PC-3 (cell line): Measurements from ENCODE around the gene RPL39L. TPM values are rescaled to one million over a fixed set of nuclear protein-coding genes. Genes with fewer than 3 reads are reported as not detected.

Source experiments
- ATAC-seq: fragments of 200-7000 bp; cut with Tn5 transposase; 2 replicates; pipeline ENCODE4 v1.9.1; 2020; ENCODE audit warnings: mild to moderate bottlenecking, moderate library complexity
- BruUV-seq: library from RNA; stranded (reverse); fragments of 400-500 nt; replicated peaks from 2 replicates; lab custom pipeline; 2021; lab: Mats Ljungman, UMichigan
- CTCF ChIA-PET: fragments of 300-600 bp; sonication (Branson Sonifier 250); formaldehyde crosslinking; loops from one replicate; lab custom pipeline; 2022; ENCODE audit warnings: antibody characterized with exemption; lab: Charles Lee
- POLR2A ChIA-PET: fragments of 300-600 bp; sonication (Branson Sonifier 250); formaldehyde crosslinking; loops from one replicate; lab custom pipeline; 2022; ENCODE audit warnings: antibody characterized with exemption; ENCODE audit not compliant: unreplicated experiment; lab: Charles Lee
- DNase-seq: peaks from one replicate; pipeline ENCODE4 v3.0.0-alpha.2; 2015
- H2AFZ ChIP-seq: fragments of 300-600 bp; sonication (generic); 2 replicates; pipeline ENCODE4 v1.6.0; 2016; ENCODE audit warnings: antibody characterized with exemption, low read length
- H3F3A ChIP-seq: fragments of 300-600 bp; sonication (generic); one replicate; pipeline ENCODE4 v1.6.0; 2017; ENCODE audit warnings: antibody characterized with exemption, low read length, control low read depth, mild to moderate bottlenecking; ENCODE audit not compliant: unreplicated experiment
- H3K27ac ChIP-seq: fragments of 300-600 bp; sonication (generic); 2 replicates; pipeline ENCODE4 v1.5.1; 2016; ENCODE audit warnings: mild to moderate bottlenecking, low read length
- H3K27me3 ChIP-seq: fragments of 300-600 bp; sonication (generic); 2 replicates; pipeline ENCODE4 v1.6.1; 2016; ENCODE audit warnings: low read length, mixed read lengths
- H3K36me3 ChIP-seq: fragments of 300-600 bp; sonication (generic); 2 replicates; pipeline ENCODE4 v1.6.1; 2016; ENCODE audit warnings: low read depth, mixed run types, low read length, mixed read lengths
- H3K4me1 ChIP-seq: fragments of 300-600 bp; sonication (generic); 2 replicates; pipeline ENCODE4 v1.5.1; 2016; ENCODE audit warnings: low read length; ENCODE audit not compliant: insufficient read depth
- H3K4me2 ChIP-seq: fragments of 300-600 bp; sonication (generic); 2 replicates; pipeline ENCODE4 v1.6.0; 2016; ENCODE audit warnings: low read length
- H3K4me3 ChIP-seq: fragments of 300-600 bp; sonication (generic); 2 replicates; pipeline ENCODE4 v1.5.1; 2016; ENCODE audit warnings: mild to moderate bottlenecking, low read length, mixed read lengths
- H3K79me2 ChIP-seq: fragments of 300-600 bp; sonication (generic); 2 replicates; pipeline ENCODE4 v1.6.1; 2017; ENCODE audit warnings: low read length, mixed read lengths
- H3K9ac ChIP-seq: fragments of 300-600 bp; sonication (generic); 2 replicates; pipeline ENCODE4 v1.6.0; 2016; ENCODE audit warnings: mild to moderate bottlenecking, low read length
- H3K9me2 ChIP-seq: fragments of 300-600 bp; sonication (generic); replicated peaks from 2 replicates; pipeline ENCODE4 v1.6.1; 2016; ENCODE audit warnings: mixed run types, low read length, mixed read lengths
- H3K9me3 ChIP-seq: fragments of 300-600 bp; sonication (generic); 2 replicates; pipeline ENCODE4 v1.6.1; 2016; ENCODE audit warnings: low read length, mixed read lengths
- H4K20me1 ChIP-seq: fragments of 300-600 bp; sonication (generic); 2 replicates; pipeline ENCODE4 v1.6.1; 2016; ENCODE audit warnings: low read length, mixed read lengths
- EZH2 ChIP-seq: fragments of 300-600 bp; sonication (generic); IDR thresholded peaks from one replicate; pipeline ENCODE4 v1.6.1; 2017; ENCODE audit warnings: antibody characterized with exemption, mild to moderate bottlenecking, low read length; ENCODE audit not compliant: unreplicated experiment
- EZH2phosphoT487 ChIP-seq: fragments of 300-600 bp; sonication (generic); IDR thresholded peaks from 2 replicates; pipeline ENCODE4 v1.6.1; 2018; ENCODE audit warnings: mild to moderate bottlenecking, antibody characterized with exemption, low read length, borderline replicate concordance
- intact Hi-C: fragments of 100-400 bp; cut with micrococcal nuclease; formaldehyde crosslinking; loops from 2 replicates; pipeline ENCODE4 v1.9.0; 2023
- total RNA-seq: library from RNA; depleted of rRNA; stranded (reverse); fragments of >200 nt; gene quantifications from 2 replicates; pipeline ENCODE4 v1.2.3, GENCODE V29; 2014
- TF ChIP-seq, protein P1 (sequence below): fragments of 300-600 bp; sonication (generic); conservative IDR thresholded peaks from 2 replicates; pipeline ENCODE4 v1.5.1; 2017; ENCODE audit warnings: antibody characterized with exemption, low read depth, mild to moderate bottlenecking, low read length

The RPL39L gene
- total RNA-seq, 1 experiment from 2014 or later, result 175 TPM

DNA sequence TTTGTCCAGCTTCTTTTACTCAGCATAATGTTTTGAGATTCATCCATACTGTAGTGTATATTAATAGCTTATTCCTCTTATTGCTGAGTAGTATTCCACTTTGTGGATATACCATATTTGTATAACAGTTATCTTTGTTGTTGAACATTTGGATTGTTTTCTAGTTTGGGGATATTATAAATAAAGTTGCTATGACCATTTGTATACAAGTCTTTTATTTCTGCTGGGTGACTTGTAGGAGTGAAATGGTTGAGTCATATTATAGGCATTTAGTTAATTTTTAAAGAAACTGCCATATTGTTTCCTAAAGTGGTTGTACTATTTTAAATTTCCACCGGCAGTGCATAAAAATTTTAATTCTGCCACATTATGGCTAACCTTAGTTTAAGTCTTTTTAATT lies 53.4 kb downstream of the RPL39L start:
- Histone ChIP-seq H3K79me2 (no peaks in the 10 kb centered on the region), H3K27me3 (no peaks in the 10 kb centered on the region), H3K9ac (no peak overlapping the region), H3K9me2 (no peaks in the 10 kb centered on the region), H3K4me2 (no peak overlapping the region), H4K20me1 (no peaks in the 10 kb centered on the region), H3K36me3 (no peaks in the 10 kb centered on the region), H3K4me3 (no peak overlapping the region), H3K9me3 (0 out of 2 replicates have a peak, but pooled peaks cover 4% of the 10 kb centered on the region), H3F3A (no peaks in the 10 kb centered on the region), H3K4me1 (no peaks in the 10 kb centered on the region), H2AFZ (no peak overlapping the region), H3K27ac (no peak overlapping the region)
- BruUV-seq, result no TSS peak
- ChIA-PET CTCF (no interaction called here), POLR2A (no interaction called here)
- ATAC-seq (no peak), DNase-seq (no peak)
- TF ChIP-seq, protein P1, sequence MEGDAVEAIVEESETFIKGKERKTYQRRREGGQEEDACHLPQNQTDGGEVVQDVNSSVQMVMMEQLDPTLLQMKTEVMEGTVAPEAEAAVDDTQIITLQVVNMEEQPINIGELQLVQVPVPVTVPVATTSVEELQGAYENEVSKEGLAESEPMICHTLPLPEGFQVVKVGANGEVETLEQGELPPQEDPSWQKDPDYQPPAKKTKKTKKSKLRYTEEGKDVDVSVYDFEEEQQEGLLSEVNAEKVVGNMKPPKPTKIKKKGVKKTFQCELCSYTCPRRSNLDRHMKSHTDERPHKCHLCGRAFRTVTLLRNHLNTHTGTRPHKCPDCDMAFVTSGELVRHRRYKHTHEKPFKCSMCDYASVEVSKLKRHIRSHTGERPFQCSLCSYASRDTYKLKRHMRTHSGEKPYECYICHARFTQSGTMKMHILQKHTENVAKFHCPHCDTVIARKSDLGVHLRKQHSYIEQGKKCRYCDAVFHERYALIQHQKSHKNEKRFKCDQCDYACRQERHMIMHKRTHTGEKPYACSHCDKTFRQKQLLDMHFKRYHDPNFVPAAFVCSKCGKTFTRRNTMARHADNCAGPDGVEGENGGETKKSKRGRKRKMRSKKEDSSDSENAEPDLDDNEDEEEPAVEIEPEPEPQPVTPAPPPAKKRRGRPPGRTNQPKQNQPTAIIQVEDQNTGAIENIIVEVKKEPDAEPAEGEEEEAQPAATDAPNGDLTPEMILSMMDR, result no peak
- TF ChIP-seq EZH2phosphoT487 (no peak), EZH2 (no peak)
- intact Hi-C loops, result no loop called here

DNA sequence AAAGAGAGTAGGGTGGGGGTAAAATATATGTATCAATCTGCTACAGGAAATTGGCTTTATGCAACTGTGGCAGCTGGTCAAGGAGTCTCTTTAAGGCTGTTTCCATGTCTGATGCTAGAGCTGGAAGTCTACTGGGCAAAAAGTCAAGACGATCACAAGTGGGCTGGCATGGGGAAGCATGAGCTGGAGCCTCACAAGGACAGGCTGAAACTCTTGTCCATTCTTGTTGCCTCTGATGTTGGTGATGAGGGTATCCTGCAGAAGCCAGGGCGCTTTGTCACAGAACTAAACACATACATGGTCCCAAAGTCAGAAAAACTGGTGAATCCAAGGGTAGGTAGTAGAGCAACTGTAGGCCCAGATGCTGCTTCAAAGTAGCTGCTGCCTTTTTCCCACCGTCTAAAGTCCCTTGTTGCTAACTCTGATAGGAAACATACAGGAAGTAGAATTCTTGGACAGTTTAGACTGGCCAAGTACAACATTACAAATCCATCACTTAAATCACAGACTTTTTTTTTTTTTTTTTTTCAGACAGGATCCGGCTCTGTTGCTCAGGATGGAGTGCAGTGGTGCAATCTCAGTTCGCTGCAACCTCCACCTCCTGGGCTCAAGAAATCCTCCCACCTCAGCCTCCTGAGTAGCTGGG lies 54.2 kb downstream of the RPL39L start:
- Histone ChIP-seq H3K79me2 (no peaks in the 10 kb centered on the region), H3K36me3 (no peaks in the 10 kb centered on the region), H3K4me2 (no peak overlapping the region), H3K9me2 (no peaks in the 10 kb centered on the region), H3K9me3 (0 out of 2 replicates have a peak, but pooled peaks cover 4% of the 10 kb centered on the region), H3F3A (no peaks in the 10 kb centered on the region), H2AFZ (no peak overlapping the region), H3K4me1 (no peaks in the 10 kb centered on the region), H4K20me1 (no peaks in the 10 kb centered on the region), H3K9ac (no peak overlapping the region), H3K4me3 (no peak overlapping the region), H3K27ac (no peak overlapping the region), H3K27me3 (no peaks in the 10 kb centered on the region)
- CTCF ChIA-PET, result no interaction called here
- intact Hi-C loops, result no loop called here
- POLR2A ChIA-PET, result no interaction called here
- TF ChIP-seq, protein P1, result no peak
- no peak for TF ChIP-seq EZH2
- TF ChIP-seq EZH2phosphoT487, result no peak
- DNase-seq (no peak), ATAC-seq (no peak)
- no TSS peak for BruUV-seq

DNA sequence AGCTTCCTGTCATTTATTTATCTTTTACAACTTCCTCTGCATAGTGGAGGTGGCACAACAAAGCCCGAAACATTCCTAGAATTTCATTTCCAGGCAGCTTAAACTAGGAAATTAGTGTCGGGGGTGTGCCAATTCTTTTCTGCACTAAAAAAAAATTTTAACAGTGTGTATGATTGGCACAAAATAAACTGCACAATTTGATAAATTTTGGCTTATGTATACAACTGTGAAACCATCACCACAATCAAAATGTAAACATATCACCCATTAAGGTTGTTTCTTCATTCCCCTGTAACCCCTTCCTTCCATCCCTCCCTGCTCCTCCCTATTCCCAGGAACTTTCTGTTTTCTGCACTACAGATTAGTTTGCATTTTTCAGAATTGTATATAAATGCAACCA lies 54.7 kb downstream of the RPL39L start:
- Histone ChIP-seq H3K36me3 (no peaks in the 10 kb centered on the region), H3K4me3 (no peak overlapping the region), H4K20me1 (no peaks in the 10 kb centered on the region), H3K27me3 (no peaks in the 10 kb centered on the region), H3K9me2 (no peaks in the 10 kb centered on the region), H2AFZ (no peak overlapping the region), H3K4me1 (no peaks in the 10 kb centered on the region), H3K9ac (no peak overlapping the region), H3K79me2 (no peaks in the 10 kb centered on the region), H3K9me3 (0 out of 2 replicates have a peak, but pooled peaks cover 4% of the 10 kb centered on the region), H3K4me2 (no peak overlapping the region), H3K27ac (no peak overlapping the region), H3F3A (no peaks in the 10 kb centered on the region)
- DNase-seq (no peak), ATAC-seq (no peak)
- TF ChIP-seq, protein P1, result no peak
- TF ChIP-seq EZH2phosphoT487, result no peak
- no peak for TF ChIP-seq EZH2
- no TSS peak for BruUV-seq
- ChIA-PET CTCF (no interaction called here), POLR2A (no interaction called here)
- intact Hi-C loops, result no loop called here
